Peyer's patch (tissue), 4 donors: Measurements from ENCODE around the gene DPP7. TPM values are rescaled to one million over a fixed set of nuclear protein-coding genes. Genes with fewer than 3 reads are reported as not detected.

Source experiments
- DNase-seq, 3 donors: peaks; one replicate each; pipeline ENCODE4 v3.0.0-alpha.2; 2017 to 2019
- H3K27ac ChIP-seq, 4 donors: fragments of 200-600 bp; sonication (generic); one replicate each; pipeline ENCODE4 v1.5.1; 2016 to 2019
- H3K27me3 ChIP-seq, 2 donors: fragments of 200-600 bp; sonication (generic); one replicate each; pipeline ENCODE4 v1.5.1; 2019
- H3K36me3 ChIP-seq, 3 donors: fragments of 200-600 bp; sonication (generic); one replicate each; pipeline ENCODE4 v1.5.1; 2016 to 2019
- H3K4me1 ChIP-seq, 4 donors: fragments of 200-600 bp; sonication (generic); one replicate each; pipeline ENCODE4 v1.5.1; 2016 to 2019
- H3K4me3 ChIP-seq, 4 donors: fragments of 200-600 bp; sonication (generic); 1 replicate in 3 of 4; 2 replicates in 1 of 4; pipeline ENCODE4 v1.5.1; 2016 to 2019; ENCODE audit warnings: mild to moderate bottlenecking in 1 of 4
- H3K9me3 ChIP-seq, 4 donors: fragments of 200-600 bp; sonication (generic); one replicate each; pipeline ENCODE4 v1.5.1; 2016 to 2019; ENCODE audit warnings: mild to moderate bottlenecking in 1 of 4
- POLR2A ChIP-seq, 2 donors: fragments of 450-650 bp; IDR thresholded peaks; one replicate each; pipeline ENCODE4 v1.5.1; 2017; ENCODE audit warnings: antibody characterized with exemption in 2 of 2, mild to moderate bottlenecking in 2 of 2, moderate library complexity in 2 of 2
- total RNA-seq, 4 donors: library from RNA; depleted of rRNA; stranded (reverse); fragments of >200 nt; gene quantifications; one replicate each; pipeline ENCODE4 v1.1.0, GENCODE V29; 2016
- TF ChIP-seq, protein P1 (sequence below), 6 experiments: fragments of 450-650 bp in 4 of 6; fragments of 200-600 bp in 2 of 6; sonication (generic) in 1 of 6; IDR thresholded peaks; one replicate each; pipeline ENCODE4 v1.5.1; 2017 to 2019; ENCODE audit warnings: antibody characterized with exemption in 6 of 6, mild to moderate bottlenecking in 3 of 6, moderate library complexity in 1 of 6

DPP7 gene
- total RNA-seq, 4 donors from 2014 or later = 44.7 to 177 (median 76.7) TPM

DNA sequence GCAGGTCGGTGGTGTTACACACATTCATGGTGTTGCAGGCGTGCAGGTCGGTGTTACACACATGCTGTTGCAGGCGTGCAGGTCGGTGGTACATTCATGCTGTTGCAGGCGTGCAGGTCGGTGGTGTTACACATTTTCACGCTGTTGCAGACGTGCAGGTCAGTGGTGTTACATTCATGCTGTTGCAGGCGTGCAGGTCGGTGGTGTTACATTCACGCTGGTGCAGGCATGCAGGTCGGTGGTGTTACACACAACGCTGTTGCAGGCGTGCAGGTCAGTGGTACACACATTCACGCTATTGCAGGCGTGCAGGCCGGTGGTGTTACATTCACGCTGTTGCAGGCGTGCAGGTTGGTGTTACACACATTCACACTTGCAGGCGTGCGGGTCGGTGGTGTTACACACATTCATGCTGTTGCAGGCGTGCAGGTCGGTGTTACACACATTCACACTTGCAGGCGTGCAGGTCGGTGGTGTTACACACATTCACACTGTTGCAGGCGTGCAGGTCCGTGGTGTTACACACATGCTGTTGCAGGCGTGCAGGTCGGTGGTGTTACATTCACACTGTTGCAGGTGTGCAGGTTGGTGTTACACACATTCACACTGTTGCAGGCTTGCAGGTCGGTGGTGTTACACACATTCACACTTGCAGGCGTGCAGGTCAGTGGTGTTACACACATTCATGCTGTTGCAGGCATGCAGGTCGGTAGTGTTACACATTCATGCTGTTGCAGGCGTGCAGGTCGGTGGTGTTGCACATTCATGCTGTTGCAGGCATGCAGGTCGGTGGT, 11.1 kb downstream of the DPP7 start:
- TF ChIP-seq POLR2A (IDR thresholded peaks at IDR 0.05) = no peak
- TF ChIP-seq, protein P1, sequence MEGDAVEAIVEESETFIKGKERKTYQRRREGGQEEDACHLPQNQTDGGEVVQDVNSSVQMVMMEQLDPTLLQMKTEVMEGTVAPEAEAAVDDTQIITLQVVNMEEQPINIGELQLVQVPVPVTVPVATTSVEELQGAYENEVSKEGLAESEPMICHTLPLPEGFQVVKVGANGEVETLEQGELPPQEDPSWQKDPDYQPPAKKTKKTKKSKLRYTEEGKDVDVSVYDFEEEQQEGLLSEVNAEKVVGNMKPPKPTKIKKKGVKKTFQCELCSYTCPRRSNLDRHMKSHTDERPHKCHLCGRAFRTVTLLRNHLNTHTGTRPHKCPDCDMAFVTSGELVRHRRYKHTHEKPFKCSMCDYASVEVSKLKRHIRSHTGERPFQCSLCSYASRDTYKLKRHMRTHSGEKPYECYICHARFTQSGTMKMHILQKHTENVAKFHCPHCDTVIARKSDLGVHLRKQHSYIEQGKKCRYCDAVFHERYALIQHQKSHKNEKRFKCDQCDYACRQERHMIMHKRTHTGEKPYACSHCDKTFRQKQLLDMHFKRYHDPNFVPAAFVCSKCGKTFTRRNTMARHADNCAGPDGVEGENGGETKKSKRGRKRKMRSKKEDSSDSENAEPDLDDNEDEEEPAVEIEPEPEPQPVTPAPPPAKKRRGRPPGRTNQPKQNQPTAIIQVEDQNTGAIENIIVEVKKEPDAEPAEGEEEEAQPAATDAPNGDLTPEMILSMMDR (IDR thresholded peaks at IDR 0.05) = no peak
- H3K27ac ChIP-seq = no peak overlapping the region
- H3K4me1 ChIP-seq = no peaks in the 10 kb centered on the region
- H3K36me3 ChIP-seq = peaks cover 0 to 94% (median 0%) of the 10 kb centered on the region in 3 donors
- no peak for DNase-seq
- H3K27me3 ChIP-seq = no peaks in the 10 kb centered on the region
- no peaks in the 10 kb centered on the region for H3K9me3 ChIP-seq
- H3K4me3 ChIP-seq = no peak overlapping the region

DNA sequence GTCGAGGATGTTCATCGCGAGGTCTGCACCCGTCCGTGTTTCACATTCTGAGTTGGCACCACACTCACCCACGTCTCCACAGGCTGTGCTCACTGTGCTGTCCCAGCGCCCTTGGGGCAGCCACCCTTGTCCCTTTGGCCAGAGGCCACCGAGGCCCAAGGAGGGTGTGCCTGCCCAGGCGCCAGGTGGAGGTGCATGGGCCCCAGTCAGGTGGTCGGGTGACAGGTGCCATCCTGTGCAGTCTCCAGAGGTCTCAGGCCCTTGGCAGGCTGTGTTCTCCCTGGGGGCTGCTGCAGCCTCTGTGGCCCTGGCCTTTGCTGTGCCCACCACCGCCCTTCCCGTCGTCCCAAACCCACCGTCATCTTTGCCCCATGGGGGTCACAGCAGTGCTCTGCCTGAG, 15.3 kb downstream of the DPP7 start:
- H3K36me3 ChIP-seq = peaks cover 0 to 80% (median 0%) of the 10 kb centered on the region in 3 donors
- H3K9me3 ChIP-seq = no peaks in the 10 kb centered on the region
- no peak overlapping the region for H3K27ac ChIP-seq
- no peak for DNase-seq
- TF ChIP-seq, protein P1 (IDR thresholded peaks at IDR 0.05) = no peak
- TF ChIP-seq POLR2A (IDR thresholded peaks at IDR 0.05) = no peak
- H3K27me3 ChIP-seq = no peaks in the 10 kb centered on the region
- no peak overlapping the region for H3K4me3 ChIP-seq
- H3K4me1 ChIP-seq = peaks cover 0 to 4% (median 0%) of the 10 kb centered on the region in 4 donors

DNA sequence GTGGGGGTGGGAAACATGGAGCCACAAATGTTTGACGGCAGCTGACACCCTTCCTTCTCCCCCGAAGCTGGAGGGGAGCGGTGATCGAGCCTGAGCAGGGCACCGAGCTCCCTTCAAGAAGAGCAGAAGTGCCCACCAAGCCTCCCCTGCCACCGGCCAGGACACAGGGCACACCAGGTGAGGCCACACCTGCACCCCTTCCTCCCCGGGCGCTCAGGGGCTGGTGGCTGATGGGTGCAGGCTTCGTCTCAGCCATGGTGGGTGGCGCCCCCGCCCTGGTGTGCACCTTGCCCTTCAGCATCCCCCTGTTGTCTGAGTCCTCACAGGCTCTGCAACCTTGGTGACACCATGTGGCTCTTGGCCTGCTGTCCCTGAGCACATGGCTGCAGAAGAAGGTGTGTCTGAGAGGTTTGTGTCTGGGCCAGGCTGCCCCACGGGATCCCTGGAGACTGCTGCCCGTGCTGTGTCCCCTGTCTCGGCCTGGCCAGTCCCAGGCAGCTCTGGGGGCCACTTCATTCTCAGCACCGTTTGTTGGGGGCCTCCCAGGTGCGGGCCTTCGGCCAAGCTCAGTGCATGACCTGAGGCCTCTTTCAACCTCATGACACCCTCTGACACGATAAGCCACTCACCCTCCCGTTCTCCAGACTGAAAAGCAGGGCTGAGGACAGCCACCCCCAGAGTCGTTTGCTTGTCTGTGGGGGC, 16.6 kb downstream of the DPP7 start:
- DNase-seq = no peak
- Histone ChIP-seq H3K4me1 (peaks cover 0 to 4% (median 0%) of the 10 kb centered on the region in 4 donors), H3K9me3 (no peaks in the 10 kb centered on the region), H3K27me3 (no peaks in the 10 kb centered on the region), H3K4me3 (no peak overlapping the region), H3K36me3 (peaks cover 0 to 66% (median 0%) of the 10 kb centered on the region in 3 donors), H3K27ac (no peak overlapping the region)
- no peak for TF ChIP-seq POLR2A (IDR thresholded peaks at IDR 0.05)
- TF ChIP-seq, protein P1 (IDR thresholded peaks at IDR 0.05) = no peak

DNA sequence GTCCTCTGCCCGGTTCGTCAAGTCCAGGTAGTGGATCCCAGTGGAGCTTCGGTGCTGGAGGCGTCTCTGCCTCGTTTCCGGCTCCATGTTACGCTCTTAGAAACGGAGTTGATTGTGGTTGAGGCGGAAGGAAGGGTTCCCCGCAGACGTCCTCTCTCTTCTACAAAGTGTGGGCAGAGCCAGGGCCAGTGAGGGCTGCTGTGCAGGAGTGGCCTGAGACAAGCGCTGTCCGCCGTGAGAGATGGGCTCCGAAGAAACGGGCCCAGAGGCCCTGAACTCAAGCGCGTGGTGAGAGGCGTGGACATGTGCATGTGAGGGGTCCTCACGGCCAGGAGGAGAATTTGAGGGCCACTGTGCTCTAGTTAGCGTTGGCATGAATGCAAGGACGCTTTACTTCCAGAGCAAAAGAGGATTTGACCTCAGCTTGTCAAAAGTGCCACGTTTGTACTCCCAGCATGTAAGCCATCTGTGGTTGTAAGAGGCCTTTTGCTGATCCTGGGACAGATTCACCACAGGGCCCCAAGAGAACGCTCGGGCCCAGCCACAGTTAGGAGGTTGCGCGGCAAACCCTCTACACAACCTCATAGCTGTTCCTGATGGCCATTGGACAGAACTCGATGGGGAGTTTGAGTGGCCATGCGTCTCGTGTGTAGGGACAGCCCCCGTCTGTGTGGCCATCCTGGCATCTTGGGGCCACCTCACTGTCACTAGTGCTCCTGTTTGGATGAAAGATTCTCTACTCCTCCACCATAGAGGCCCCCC, 17.6 kb downstream of the DPP7 start:
- no peak for DNase-seq
- TF ChIP-seq POLR2A (IDR thresholded peaks at IDR 0.05) = no peak
- TF ChIP-seq, protein P1 (IDR thresholded peaks at IDR 0.05) = no peak
- no peaks in the 10 kb centered on the region for H3K27me3 ChIP-seq
- peaks cover 0 to 4% (median 0%) of the 10 kb centered on the region in 4 donors for H3K4me1 ChIP-seq
- H3K4me3 ChIP-seq = no peak overlapping the region
- peaks cover 0 to 57% (median 0%) of the 10 kb centered on the region in 3 donors for H3K36me3 ChIP-seq
- H3K9me3 ChIP-seq = no peaks in the 10 kb centered on the region
- H3K27ac ChIP-seq = peak overlapping the region in 3 of 4 donors; percentile 59 to 80 (median 72)
